Psoas muscle (tissue), 8 donors: ENCODE measurements around the gene DGCR2. TPM values are rescaled to one million over a fixed set of nuclear protein-coding genes. Genes with fewer than 3 reads are reported as not detected.

Experiments used
- ATAC-seq, 4 donors: fragments of 200-7000 bp; cut with Tn5 transposase; one replicate each; pipeline ENCODE4 v1.9.1; 2020; ENCODE audit warnings: moderate library complexity in 3 of 4, mild to moderate bottlenecking in 2 of 4
- DNase-seq, 2 donors: peaks; one replicate each; pipeline ENCODE4 v3.0.0-alpha.2; 2020
- H3K27ac ChIP-seq: fragments of 200-600 bp; one replicate; pipeline ENCODE4 v1.8.0; 2022
- H3K27me3 ChIP-seq, 3 donors: fragments of 200-600 bp in 1 of 3; one replicate each; pipeline versions ENCODE4 v1.6.1 to v1.8.0; 2013 to 2022; ENCODE audit warnings: low read length in 2 of 3, mild to moderate bottlenecking in 2 of 3, moderate library complexity in 1 of 3; ENCODE audit not compliant: insufficient read depth in 3 of 3
- H3K36me3 ChIP-seq, 2 donors: fragments of 200-600 bp in 1 of 2; one replicate each; pipeline versions ENCODE4 v1.6.1 to v1.8.0; 2013 to 2022; ENCODE audit warnings: low read depth in 1 of 2, mild to moderate bottlenecking in 1 of 2, moderate library complexity in 1 of 2; ENCODE audit not compliant: insufficient read depth in 1 of 2
- H3K4me1 ChIP-seq: fragments of 200-600 bp; one replicate; pipeline ENCODE4 v1.8.0; 2022
- H3K4me3 ChIP-seq: fragments of 200-600 bp; one replicate; pipeline ENCODE4 v1.8.0; 2022; ENCODE audit warnings: mild to moderate bottlenecking
- H3K9me3 ChIP-seq: fragments of 200-600 bp; one replicate; pipeline ENCODE4 v1.8.0; 2022
- WGBS, 3 donors: extraction: QIAGEN DNeasy Blood & Tissue Kit; methylation state at CpG; one replicate each; pipeline versions ENCODE4 v1.1.6 to v1.1.7; 2013; 5-methylcytosine and 5-hydroxymethylcytosine counted together
- intact Hi-C, 2 donors: fragments of 100-400 bp; cut with DNase I; formaldehyde crosslinking; loops; one replicate each; pipeline versions ENCODE4 v1.11.0 to v1.14.2; 2022
- polyA plus RNA-seq, 3 donors: library from polyadenylated mRNA; stranded (reverse); fragments of 200-250 nt; gene quantifications; one replicate each; pipeline ENCODE4 v1.2.3, GENCODE V29; 2013
- total RNA-seq, 4 donors: library from RNA; stranded (reverse); fragmentation: NEBNext Ultra II Directional in 2 of 4; extraction: Animal tissue kit (Norgen Biotek cat#: 25700) in 2 of 4; gene quantifications; one replicate each; pipeline versions ENCODE4 v1.2.1 to v1.2.4, GENCODE V29; 2021 to 2023
- TF ChIP-seq, protein P1 (sequence below): fragments of 200-600 bp; IDR thresholded peaks from one replicate; pipeline ENCODE4 v1.8.0; 2022; ENCODE audit warnings: antibody characterized with exemption
- donor health status: healthy with polysubstance abuse.
- donor health status: DM: no; HTN: no; CAD: no; lungs with moderate emphysema.
- donor health status: Bipolar disorder and iron deficiency.
- donor health status: healthy.
- donor health status: DM: yes; HTN: yes; CAD: no.
- donor health status: DM: no; HTN: no; CAD: no.
- donor health status: DM: no; HTN: no; CAD: no.
- donor health status: DM: yes; HTN: yes; CAD: no.

Gene DGCR2
- total and polyA plus RNA-seq, 7 donors: 13.1 to 27.6 (median 24.5) TPM

DNA sequence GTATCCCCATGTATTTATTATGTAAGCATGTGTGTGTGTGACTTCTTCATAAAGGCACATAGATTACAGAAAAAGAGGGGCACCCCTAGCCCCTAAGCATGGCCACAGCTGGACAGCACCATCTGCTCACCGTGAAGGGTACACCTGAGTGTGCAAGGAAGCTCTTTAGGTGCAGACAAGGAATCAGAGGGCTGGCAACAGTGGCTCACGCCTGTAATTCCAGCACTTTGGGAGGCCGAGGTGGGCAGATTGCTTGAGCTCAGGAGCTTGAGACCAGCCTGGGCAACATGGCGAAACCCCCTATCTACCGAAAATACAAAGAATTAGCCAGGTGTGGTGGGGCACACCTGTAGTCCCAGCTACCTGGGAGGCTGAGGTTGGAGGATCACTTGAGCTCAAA, 56.3 kb downstream of the DGCR2 start:
- intact Hi-C loops: loop anchor here in 1 of 2 donors (5.0 to 10.0 kb wide), 2 partner anchors 36 to 51 kb away; no protein-coding TSS in a partner anchor
- no peaks in the 10 kb centered on the region for H3K9me3 ChIP-seq
- no peak overlapping the region for H3K27ac ChIP-seq
- no peak overlapping the region for H3K4me3 ChIP-seq
- no peak for DNase-seq
- TF ChIP-seq, protein P1, sequence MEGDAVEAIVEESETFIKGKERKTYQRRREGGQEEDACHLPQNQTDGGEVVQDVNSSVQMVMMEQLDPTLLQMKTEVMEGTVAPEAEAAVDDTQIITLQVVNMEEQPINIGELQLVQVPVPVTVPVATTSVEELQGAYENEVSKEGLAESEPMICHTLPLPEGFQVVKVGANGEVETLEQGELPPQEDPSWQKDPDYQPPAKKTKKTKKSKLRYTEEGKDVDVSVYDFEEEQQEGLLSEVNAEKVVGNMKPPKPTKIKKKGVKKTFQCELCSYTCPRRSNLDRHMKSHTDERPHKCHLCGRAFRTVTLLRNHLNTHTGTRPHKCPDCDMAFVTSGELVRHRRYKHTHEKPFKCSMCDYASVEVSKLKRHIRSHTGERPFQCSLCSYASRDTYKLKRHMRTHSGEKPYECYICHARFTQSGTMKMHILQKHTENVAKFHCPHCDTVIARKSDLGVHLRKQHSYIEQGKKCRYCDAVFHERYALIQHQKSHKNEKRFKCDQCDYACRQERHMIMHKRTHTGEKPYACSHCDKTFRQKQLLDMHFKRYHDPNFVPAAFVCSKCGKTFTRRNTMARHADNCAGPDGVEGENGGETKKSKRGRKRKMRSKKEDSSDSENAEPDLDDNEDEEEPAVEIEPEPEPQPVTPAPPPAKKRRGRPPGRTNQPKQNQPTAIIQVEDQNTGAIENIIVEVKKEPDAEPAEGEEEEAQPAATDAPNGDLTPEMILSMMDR: no peak
- H3K36me3 ChIP-seq: peaks cover 0 to 94% of the 10 kb centered on the region in 2 donors
- H3K4me1 ChIP-seq: peaks cover 13% of the 10 kb centered on the region
- H3K27me3 ChIP-seq: no peaks in the 10 kb centered on the region
- no peak for ATAC-seq
- 93 to 97% (median 97%) methylated on average over 5 of the region's 5 CpGs for WGBS, 3 donors

DNA sequence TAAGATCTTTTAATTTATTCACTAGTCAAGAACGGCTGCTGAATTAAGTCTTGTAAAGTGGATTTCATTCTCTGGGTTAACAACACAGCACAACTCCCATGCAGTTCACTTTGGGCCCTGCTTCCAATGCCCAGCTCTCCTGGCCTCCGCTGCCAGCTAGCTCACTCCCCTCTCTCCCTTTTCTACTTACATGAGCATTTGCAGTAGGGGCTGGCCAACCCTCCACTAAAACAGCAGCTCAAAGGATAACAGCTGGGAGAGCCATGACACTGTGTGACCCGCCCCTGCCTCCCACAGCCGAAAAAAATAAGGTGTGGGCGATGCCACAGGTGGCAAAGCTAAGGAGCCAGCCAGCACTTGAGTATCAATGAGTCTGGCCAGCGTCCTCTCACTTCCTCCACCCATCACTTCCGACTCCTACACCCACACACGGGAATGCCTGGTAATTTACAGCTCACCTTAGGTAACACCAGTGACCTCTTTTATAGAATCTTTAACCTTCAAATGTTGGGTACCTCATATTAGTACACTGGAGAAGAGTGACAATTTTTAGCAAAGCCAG, 56.8 kb downstream of the DGCR2 start:
- Histone ChIP-seq H3K4me1 (peaks cover 13% of the 10 kb centered on the region), H3K9me3 (no peaks in the 10 kb centered on the region), H3K27me3 (no peaks in the 10 kb centered on the region), H3K4me3 (no peak overlapping the region), H3K27ac (no peak overlapping the region), H3K36me3 (peaks cover 0 to 98% of the 10 kb centered on the region in 2 donors)
- no peak for ATAC-seq
- intact Hi-C loops: loop anchor here in 1 of 2 donors (5.0 to 10.0 kb wide), 2 partner anchors 37 to 51 kb away; no protein-coding TSS in a partner anchor
- TF ChIP-seq, protein P1: no peak
- no peak for DNase-seq
- 83 to 86% (median 86%) methylated on average over 8 of the region's 8 CpGs for WGBS, 3 donors

DNA sequence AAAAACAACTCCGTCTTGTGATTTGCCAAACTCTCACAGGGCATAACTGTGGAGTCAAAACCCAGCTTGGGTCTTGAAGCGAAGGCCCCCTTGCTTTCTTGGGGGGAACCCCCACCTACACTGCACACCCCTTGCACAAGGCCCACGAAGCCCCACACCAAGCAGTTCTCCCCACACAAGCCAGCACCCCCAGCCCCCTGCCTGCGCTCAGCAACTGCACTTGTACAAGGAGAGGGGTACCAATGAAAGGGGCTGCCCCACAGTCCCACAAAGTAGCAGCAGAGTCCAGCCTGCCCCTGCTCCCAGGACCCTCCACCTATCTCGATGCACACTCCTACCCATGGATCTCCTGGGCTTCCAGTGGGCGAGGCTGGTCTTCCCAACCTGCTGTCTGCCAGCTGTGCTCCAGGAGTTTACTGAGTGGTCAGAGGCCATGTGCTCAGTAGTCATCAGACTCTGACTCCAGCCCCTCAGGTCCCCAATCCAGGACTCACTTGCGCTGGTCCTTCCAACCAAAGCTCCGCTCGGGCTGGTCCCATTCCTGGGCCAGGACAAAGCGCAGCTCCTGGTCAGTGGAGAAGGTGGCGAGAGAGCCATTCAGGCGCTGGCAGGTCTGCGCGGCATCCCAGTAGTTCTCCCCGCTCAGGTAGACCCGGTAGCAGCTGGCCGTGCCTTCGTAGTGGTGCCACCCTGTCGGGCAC, 57.7 kb downstream of the DGCR2 start:
- intact Hi-C loops: loop anchor here in 1 of 2 donors (5.0 to 10.0 kb wide), 2 partner anchors 38 to 50 kb away; no protein-coding TSS in a partner anchor
- ATAC-seq (no peak), DNase-seq (no peak)
- TF ChIP-seq, protein P1: no peak
- H3K36me3 ChIP-seq: peaks cover 0 to 100% of the 10 kb centered on the region in 2 donors
- H3K9me3 ChIP-seq: no peaks in the 10 kb centered on the region
- peaks cover 13% of the 10 kb centered on the region for H3K4me1 ChIP-seq
- no peak overlapping the region for H3K27ac ChIP-seq
- WGBS, 3 donors: 95 to 98% (median 96%) methylated on average over 19 of the region's 19 CpGs
- H3K4me3 ChIP-seq: no peak overlapping the region
- no peaks in the 10 kb centered on the region for H3K27me3 ChIP-seq

DNA sequence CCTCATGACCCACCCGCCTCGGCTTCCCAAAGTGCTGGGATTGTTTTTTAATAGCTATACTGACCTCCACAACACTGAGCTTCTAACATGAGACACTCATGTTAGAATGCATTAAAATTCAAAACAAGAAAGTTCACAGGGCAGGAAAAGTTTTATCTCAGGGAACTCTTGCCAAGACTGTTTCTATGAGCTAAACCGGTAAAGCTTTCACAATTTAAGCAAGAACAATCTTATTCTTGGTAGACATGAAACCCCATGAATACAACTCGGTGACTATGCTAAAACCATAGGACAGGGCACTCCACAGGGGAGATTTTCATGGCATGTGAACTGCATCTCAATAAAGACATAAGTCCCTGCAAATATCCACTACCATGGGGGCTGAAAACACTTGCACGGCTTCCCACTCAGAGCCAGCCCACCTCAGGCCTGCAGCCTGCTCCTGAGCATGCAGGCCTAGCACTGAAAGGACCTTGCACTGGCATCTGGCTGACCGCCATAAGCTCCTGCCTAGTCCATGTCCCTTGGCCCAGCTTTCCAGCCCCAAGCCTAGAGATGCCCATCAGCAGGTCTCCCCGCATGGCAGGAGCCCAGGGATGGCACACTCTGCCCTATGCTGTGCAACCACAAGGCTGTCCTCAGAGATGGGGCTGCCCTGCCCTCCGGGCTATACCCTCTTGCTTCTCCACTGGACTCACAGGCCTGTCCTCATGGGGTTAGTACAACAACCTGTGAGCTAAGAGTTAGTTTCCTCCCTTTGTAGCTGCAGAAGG, 58.4 kb downstream of the DGCR2 start:
- intact Hi-C loops: loop anchor here in 1 of 2 donors (10.0 kb wide), 1 partner anchor 49 kb away; no protein-coding TSS in a partner anchor
- ATAC-seq: no peak
- Histone ChIP-seq H3K9me3 (no peaks in the 10 kb centered on the region), H3K36me3 (peaks cover 0 to 100% of the 10 kb centered on the region in 2 donors), H3K4me3 (no peak overlapping the region), H3K4me1 (peaks cover 13% of the 10 kb centered on the region), H3K27me3 (no peaks in the 10 kb centered on the region), H3K27ac (no peak overlapping the region)
- 79 to 90% (median 88%) methylated on average over 8 of the region's 8 CpGs for WGBS, 3 donors
- DNase-seq: no peak
- TF ChIP-seq, protein P1: no peak
